ENCODE data around the gene CYB5D1. TPM values are rescaled to one million over a fixed set of nuclear protein-coding genes. Genes with fewer than 3 reads are reported as not detected.

Gene CYB5D1
- total RNA-seq, 2 donors from 2014 or later, result 5.7 to 20.8 TPM

- intact Hi-C loops (cut with DNase I), result no loop called here
- Histone ChIP-seq H3K4me3 (no peak overlapping the region), H3K27ac (no peak overlapping the region), H3K4me1 (replicated peaks) (no peaks in the 10 kb centered on the region), H3K27me3 (replicated peaks; ENCODE audit: insufficient read depth) (no peaks in the 10 kb centered on the region), H3K9me3 (no peaks in the 10 kb centered on the region), H3K36me3 (no peaks in the 10 kb centered on the region)
- TF ChIP-seq CTCF (IDR thresholded peaks at IDR 0.05), result no peak
- TF ChIP-seq POLR2A (IDR thresholded peaks at IDR 0.05), result no peak
- peak; percentile 15 for TF ChIP-seq POLR2AphosphoS5 (IDR thresholded peaks at IDR 0.05)
- DNase-seq (ENCODE audit: low spot score), result no peak
- WGBS, result 26% methylated on average over 12 of the region's 12 CpGs
Observed at GRCh38 chr17:7825206-7825990, 32.4 kb upstream of the CYB5D1 start.

- WGBS, result 91% methylated on average over 8 of the region's 8 CpGs
- Histone ChIP-seq H3K4me3 (no peak overlapping the region), H3K27me3 (replicated peaks; ENCODE audit: insufficient read depth) (no peaks in the 10 kb centered on the region), H3K9me3 (no peaks in the 10 kb centered on the region), H3K36me3 (no peaks in the 10 kb centered on the region), H3K27ac (no peak overlapping the region), H3K4me1 (replicated peaks) (no peaks in the 10 kb centered on the region)
- intact Hi-C loops (cut with DNase I), result loop anchor here (10.0 kb wide), 1 partner anchor 596 kb away; the partner anchor contains the start of genes DVL2 and PHF23
- no peak for TF ChIP-seq CTCF (IDR thresholded peaks at IDR 0.05)
- no peak for DNase-seq (ENCODE audit: low spot score)
Observed at GRCh38 chr17:7830616-7831015, 27.2 kb upstream of the CYB5D1 start.

GRCh38 chr17:7831233-7831632, 26.6 kb upstream of the CYB5D1 start:
- DNase-seq (ENCODE audit: low spot score), result no peak
- Histone ChIP-seq H3K9me3 (no peaks in the 10 kb centered on the region), H3K4me1 (replicated peaks) (no peaks in the 10 kb centered on the region), H3K36me3 (no peaks in the 10 kb centered on the region), H3K4me3 (no peak overlapping the region), H3K27me3 (replicated peaks; ENCODE audit: insufficient read depth) (no peaks in the 10 kb centered on the region), H3K27ac (no peak overlapping the region)
- WGBS, result 85% methylated on average over 7 of the region's 7 CpGs
- intact Hi-C loops (cut with DNase I), result loop anchor here (10.0 kb wide), 1 partner anchor 596 kb away; the partner anchor contains the start of genes DVL2 and PHF23
- TF ChIP-seq CTCF (IDR thresholded peaks at IDR 0.05), result no peak
- TF ChIP-seq POLR2A (IDR thresholded peaks at IDR 0.05), result no peak
- TF ChIP-seq POLR2AphosphoS5 (IDR thresholded peaks at IDR 0.05), result no peak

GRCh38 chr17:7832431-7832830, 25.4 kb upstream of the CYB5D1 start:
- no peaks in the 10 kb centered on the region for H3K36me3 ChIP-seq
- intact Hi-C loops (cut with DNase I), result loop anchor here (10.0 kb wide), 1 partner anchor 598 kb away; the partner anchor contains the start of genes DVL2 and PHF23
- TF ChIP-seq POLR2AphosphoS5 (IDR thresholded peaks at IDR 0.05), result no peak
- TF ChIP-seq CTCF (IDR thresholded peaks at IDR 0.05), result no peak
- TF ChIP-seq POLR2A (IDR thresholded peaks at IDR 0.05), result no peak
- no peak overlapping the region for H3K27ac ChIP-seq
- H3K27me3 ChIP-seq (replicated peaks; ENCODE audit: insufficient read depth), result no peaks in the 10 kb centered on the region
- 92% methylated on average over 10 of the region's 10 CpGs for whole genome bisulfite sequencing
- no peaks in the 10 kb centered on the region for H3K9me3 ChIP-seq
- H3K4me3 ChIP-seq, result no peak overlapping the region
- H3K4me1 ChIP-seq (replicated peaks), result peaks cover 6% of the 10 kb centered on the region
- no peak for DNase-seq (ENCODE audit: low spot score)

Measured in prostate gland (tissue), 2 donors.